ENCODE data around the gene SUSD4. TPM values are rescaled to one million over a fixed set of nuclear protein-coding genes. Genes with fewer than 3 reads are reported as not detected.

SUSD4 gene
- total and polyA plus RNA-seq, 10 of the 15 experiments (the other 5 are each of a cell fraction or from before 2014, with no cell fraction given): 0.13 to 1.1 (median 0.26) TPM; not detected in 3

GRCh38 chr1:223290397-223290796, 73.6 kb downstream of the SUSD4 start (continued):
- TF ChIP-seq ESRRA (IDR thresholded peaks at IDR 0.05; ENCODE audit: low read length) (no peak), MYB (IDR thresholded peaks at IDR 0.05; ENCODE audit: borderline replicate concordance, low read depth, low read length) (no peak)

- SMC1A ChIA-PET (ENCODE audit: uncharacterized antibody, unreplicated experiment): no interaction called here
- H3K9ac ChIP-seq (ENCODE audit: control insufficient read depth, insufficient read depth, low read length): no peak overlapping the region
- no peaks in the 10 kb centered on the region for H3K36me3 ChIP-seq (ENCODE audit: control insufficient read depth in 2 of 2, insufficient read depth in 2 of 2, low read length in 1 of 2)
- CTCF ChIA-PET: no interaction called here
- H3K9me3 ChIP-seq (replicated peaks; ENCODE audit: control insufficient read depth, insufficient read depth, low read length): no peaks in the 10 kb centered on the region
- H3K79me2 ChIP-seq (ENCODE audit: control insufficient read depth, insufficient read depth, low read length): no peaks in the 10 kb centered on the region
- intact Hi-C loops (cut with micrococcal nuclease; ENCODE audit: unreplicated experiment) (no loop called here), in situ Hi-C loops (cut with MboI) (no loop called here)
- whole genome bisulfite sequencing (ENCODE audit: insufficient coverage, insufficient replicate concordance, low lambda C conversion rate, missing lambda C conversion rate): 8% methylated on average over 3 of the region's 3 CpGs
- no TSS peak for BruUV-seq (replicated peaks)
- H3K27me3 ChIP-seq (replicated peaks in 1 of 2; ENCODE audit: control insufficient read depth in 2 of 2, insufficient read depth in 2 of 2, low read length in 1 of 2): peaks cover 0 to 2% of the 10 kb centered on the region in 2 experiments; a peak in 2 of 4 replicates
- POLR2A ChIA-PET: no interaction called here
- ATAC-seq (no peak), DNase-seq (ENCODE audit: low read depth, low spot score) (no peak), FAIRE-seq (no peak)
- RAD21 ChIA-PET (ENCODE audit: unreplicated experiment): no interaction called here
- TF ChIP-seq WRNIP1 (IDR thresholded peaks at IDR 0.05; ENCODE audit: borderline replicate concordance, low read depth, low read length) (no peak), NR2C1 (IDR thresholded peaks at IDR 0.05) (no peak), USF2 (IDR thresholded peaks at IDR 0.05; ENCODE audit: borderline replicate concordance, low read depth, low read length) (no peak), SREBF2 (IDR thresholded peaks at IDR 0.05; ENCODE audit: low read length) (no peak), SIX5 (IDR thresholded peaks at IDR 0.05; ENCODE audit: low read depth, low read length, severe bottlenecking) (no peak), ZNF622 (IDR thresholded peaks at IDR 0.05) (no peak)
- H3K4me1 ChIP-seq (ENCODE audit: control insufficient read depth, insufficient read depth, low read length): no peaks in the 10 kb centered on the region
- H2AFZ ChIP-seq (ENCODE audit: control insufficient read depth, low read depth, low read length): no peak overlapping the region
- no peak overlapping the region for H3K27ac ChIP-seq (ENCODE audit: control insufficient read depth, insufficient read depth)
- H3K4me2 ChIP-seq (ENCODE audit: control insufficient read depth, insufficient read depth): no peak overlapping the region
- H4K20me1 ChIP-seq (ENCODE audit: control insufficient read depth, insufficient read depth): no peaks in the 10 kb centered on the region
- no peak overlapping the region for H3K4me3 ChIP-seq
Measured at GRCh38 chr1:223289621-223290020, 74.4 kb downstream of the SUSD4 start.

All from GM12878 (cell line).